ENCODE data around the gene FCMR.

The FCMR gene

GRCh38 chr1:206955476-206956451 lies 34.0 kb upstream of the FCMR start:
- H3K4me3 ChIP-seq (ENCODE audit: low read depth, low read length) = no peak overlapping the region
- no peak for TF ChIP-seq CTCF (IDR thresholded peaks at IDR 0.05; ENCODE audit: low read depth, low read length, missing control alignments)
- DNase-seq (ENCODE audit: low read depth) = no peak

- H3K4me3 ChIP-seq (ENCODE audit: low read depth, low read length) = no peak overlapping the region
- no peak for DNase-seq (ENCODE audit: low read depth)
- no peak for TF ChIP-seq CTCF (IDR thresholded peaks at IDR 0.05; ENCODE audit: low read depth, low read length, missing control alignments)
Measured at GRCh38 chr1:206954459-206955342, 33.0 kb upstream of the FCMR start.

- H3K4me3 ChIP-seq (ENCODE audit: low read depth, low read length) = no peak overlapping the region
- TF ChIP-seq CTCF (IDR thresholded peaks at IDR 0.05; ENCODE audit: low read depth, low read length, missing control alignments) = no peak
- no peak for DNase-seq (ENCODE audit: low read depth)
Measured at GRCh38 chr1:206953626-206954025, 31.9 kb upstream of the FCMR start.

- TF ChIP-seq CTCF (IDR thresholded peaks at IDR 0.05; ENCODE audit: low read depth, low read length, missing control alignments) = no peak
- H3K4me3 ChIP-seq (ENCODE audit: low read depth, low read length) = no peak overlapping the region
- no peak for DNase-seq (ENCODE audit: low read depth)
Measured at GRCh38 chr1:206953126-206953525, 31.4 kb upstream of the FCMR start.

- DNase-seq (ENCODE audit: low read depth) = no peak
- H3K4me3 ChIP-seq (ENCODE audit: low read depth, low read length) = no peak overlapping the region
- TF ChIP-seq CTCF (IDR thresholded peaks at IDR 0.05; ENCODE audit: low read depth, low read length, missing control alignments) = no peak
Measured at GRCh38 chr1:206952171-206952570, 30.4 kb upstream of the FCMR start.

GRCh38 chr1:206951318-206952100 lies 29.8 kb upstream of the FCMR start:
- no peak for DNase-seq (ENCODE audit: low read depth)
- H3K4me3 ChIP-seq (ENCODE audit: low read depth, low read length) = no peak overlapping the region
- no peak for TF ChIP-seq CTCF (IDR thresholded peaks at IDR 0.05; ENCODE audit: low read depth, low read length, missing control alignments)
